ENCODE results near the gene EXOC3L2. TPM values are rescaled to one million over a fixed set of nuclear protein-coding genes. Genes with fewer than 3 reads are reported as not detected.

Gene EXOC3L2
- total RNA-seq, 1 donor from 2014 or later = 6.1 TPM

GRCh38 chr19:45251452-45252354 lies 6.5 kb upstream of the EXOC3L2 start:
- TF ChIP-seq POLR2AphosphoS5 (IDR thresholded peaks at IDR 0.05; ENCODE audit: insufficient read depth in 1 of 2, low read depth in 1 of 2) (no peak), CTCF (IDR thresholded peaks at IDR 0.05) (no peak), POLR2A (IDR thresholded peaks at IDR 0.05) (no peak)
- Histone ChIP-seq H3K9me3 (no peaks in the 10 kb centered on the region), H3K36me3 (no peaks in the 10 kb centered on the region), H3K4me3 (peak overlapping the region; percentile 87 to 97), H3K27ac (peak overlapping the region; percentile 82), H3K4me1 (peaks cover 62% of the 10 kb centered on the region), H3K27me3 (no peaks in the 10 kb centered on the region)
- no peak for DNase-seq (ENCODE audit: extremely low spot score in 2 of 2)
- intact Hi-C loops (cut with DNase I) = no loop called here

GRCh38 chr19:45250832-45251451 lies 5.7 kb upstream of the EXOC3L2 start, which contains the start of gene MARK4:
MARK4 (plus strand) TSS chr19:45251271; CDS start chr19:45251589, 318 bp downstream.
- no peak for DNase-seq (ENCODE audit: extremely low spot score in 2 of 2)
- intact Hi-C loops (cut with DNase I) = no loop called here
- peak within 1 kb of the TSS; percentile 82 for H3K27ac ChIP-seq
- H3K4me3 ChIP-seq = peak within 1 kb of the TSS; percentile 87 to 97
- TF ChIP-seq POLR2AphosphoS5 (IDR thresholded peaks at IDR 0.05; ENCODE audit: insufficient read depth in 1 of 2, low read depth in 1 of 2) (peak in 1 of 2 donors; percentile 34), CTCF (IDR thresholded peaks at IDR 0.05) (no peak)
- no peaks in the 10 kb centered on the region for H3K27me3 ChIP-seq
- no peaks in the 10 kb centered on the region for H3K36me3 ChIP-seq
- no peaks in the 10 kb centered on the region for H3K9me3 ChIP-seq
- H3K4me1 ChIP-seq = peaks cover 58% of the 10 kb centered on the region

GRCh38 chr19:45250216-45250831 lies 5.1 kb upstream of the EXOC3L2 start:
- no peaks in the 10 kb centered on the region for H3K36me3 ChIP-seq
- intact Hi-C loops (cut with DNase I) = no loop called here
- peaks cover 53% of the 10 kb centered on the region for H3K4me1 ChIP-seq
- H3K9me3 ChIP-seq = no peaks in the 10 kb centered on the region
- no peak for TF ChIP-seq POLR2AphosphoS5 (IDR thresholded peaks at IDR 0.05; ENCODE audit: insufficient read depth in 1 of 2, low read depth in 1 of 2)
- no peak for TF ChIP-seq POLR2A (IDR thresholded peaks at IDR 0.05)
- TF ChIP-seq CTCF (IDR thresholded peaks at IDR 0.05) = no peak
- no peaks in the 10 kb centered on the region for H3K27me3 ChIP-seq
- no peak for DNase-seq (ENCODE audit: extremely low spot score in 2 of 2)
- peak overlapping the region; percentile 82 for H3K27ac ChIP-seq
- peak overlapping the region; percentile 87 to 97 for H3K4me3 ChIP-seq

GRCh38 chr19:45249261-45250033 lies 4.2 kb upstream of the EXOC3L2 start:
- Histone ChIP-seq H3K4me3 (no peak overlapping the region), H3K4me1 (peaks cover 49% of the 10 kb centered on the region), H3K27me3 (no peaks in the 10 kb centered on the region), H3K9me3 (no peaks in the 10 kb centered on the region), H3K27ac (no peak overlapping the region), H3K36me3 (no peaks in the 10 kb centered on the region)
- intact Hi-C loops (cut with DNase I) = no loop called here
- DNase-seq (ENCODE audit: extremely low spot score in 2 of 2) = no peak
- TF ChIP-seq POLR2A (IDR thresholded peaks at IDR 0.05) (no peak), POLR2AphosphoS5 (IDR thresholded peaks at IDR 0.05; ENCODE audit: insufficient read depth in 1 of 2, low read depth in 1 of 2) (no peak), CTCF (IDR thresholded peaks at IDR 0.05) (no peak)
